Cardiac fibroblast (primary cell): ENCODE measurements around the gene EVI5.
"Not testable (repeated sequence)": the region's sequence is repeated elsewhere in the genome, so short reads cannot be mapped to it uniquely, and the experiment has no call there.

Source experiments
- DNase-seq, 2 donors: peaks; one replicate each; pipeline versions ENCODE4 v3.0.0 to v3.0.0-alpha.2; 2010; ENCODE audit warnings: low read depth in 2 of 2
- H3K4me3 ChIP-seq, 2 donors: replicated peaks in 1 of 2; 1 replicate in 1 of 2; 2 replicates in 1 of 2; pipeline ENCODE4 v1.5.1; 2011; ENCODE audit warnings: low read depth in 2 of 2, low read length in 2 of 2, mild to moderate bottlenecking in 2 of 2, moderate library complexity in 1 of 2
- TF ChIP-seq, protein P1 (sequence below): IDR thresholded peaks from one replicate; pipeline ENCODE4 v1.5.1; 2011; ENCODE audit warnings: low read depth, mild to moderate bottlenecking, low read length, inconsistent platforms

Gene EVI5

GRCh38 chr1:92623187-92623778 is 161.6 kb downstream of the EVI5 start:
- peak; percentile 36 to 46 for DNase-seq
- no peak overlapping the region for H3K4me3 ChIP-seq
- TF ChIP-seq, protein P1, sequence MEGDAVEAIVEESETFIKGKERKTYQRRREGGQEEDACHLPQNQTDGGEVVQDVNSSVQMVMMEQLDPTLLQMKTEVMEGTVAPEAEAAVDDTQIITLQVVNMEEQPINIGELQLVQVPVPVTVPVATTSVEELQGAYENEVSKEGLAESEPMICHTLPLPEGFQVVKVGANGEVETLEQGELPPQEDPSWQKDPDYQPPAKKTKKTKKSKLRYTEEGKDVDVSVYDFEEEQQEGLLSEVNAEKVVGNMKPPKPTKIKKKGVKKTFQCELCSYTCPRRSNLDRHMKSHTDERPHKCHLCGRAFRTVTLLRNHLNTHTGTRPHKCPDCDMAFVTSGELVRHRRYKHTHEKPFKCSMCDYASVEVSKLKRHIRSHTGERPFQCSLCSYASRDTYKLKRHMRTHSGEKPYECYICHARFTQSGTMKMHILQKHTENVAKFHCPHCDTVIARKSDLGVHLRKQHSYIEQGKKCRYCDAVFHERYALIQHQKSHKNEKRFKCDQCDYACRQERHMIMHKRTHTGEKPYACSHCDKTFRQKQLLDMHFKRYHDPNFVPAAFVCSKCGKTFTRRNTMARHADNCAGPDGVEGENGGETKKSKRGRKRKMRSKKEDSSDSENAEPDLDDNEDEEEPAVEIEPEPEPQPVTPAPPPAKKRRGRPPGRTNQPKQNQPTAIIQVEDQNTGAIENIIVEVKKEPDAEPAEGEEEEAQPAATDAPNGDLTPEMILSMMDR, result peak; percentile 37

GRCh38 chr1:92619466-92620189 is 165.3 kb downstream of the EVI5 start:
- no peak for DNase-seq
- TF ChIP-seq, protein P1, result no peak
- H3K4me3 ChIP-seq, result no peak overlapping the region

DNA sequence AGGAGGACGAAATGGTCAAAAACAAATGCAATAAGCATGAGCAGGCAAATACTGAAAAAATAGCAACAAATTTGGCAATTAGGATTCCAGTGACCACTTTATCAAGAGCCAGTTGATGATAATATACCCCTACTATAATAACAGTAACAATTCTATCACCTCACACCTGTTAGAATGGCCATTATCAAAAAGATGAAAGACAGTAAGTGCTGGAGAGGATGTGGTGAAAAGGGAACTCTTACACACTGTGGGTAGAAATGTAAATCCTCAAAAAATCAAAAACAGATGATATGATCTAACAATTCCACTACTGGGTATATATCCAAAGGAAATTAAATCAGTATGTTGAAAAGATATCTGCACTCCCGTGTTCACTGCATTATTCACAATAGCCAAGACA is 183.9 kb downstream of the EVI5 start:
- H3K4me3 ChIP-seq, result no peak overlapping the region
- no peak for DNase-seq
- TF ChIP-seq, protein P1, result no peak

DNA sequence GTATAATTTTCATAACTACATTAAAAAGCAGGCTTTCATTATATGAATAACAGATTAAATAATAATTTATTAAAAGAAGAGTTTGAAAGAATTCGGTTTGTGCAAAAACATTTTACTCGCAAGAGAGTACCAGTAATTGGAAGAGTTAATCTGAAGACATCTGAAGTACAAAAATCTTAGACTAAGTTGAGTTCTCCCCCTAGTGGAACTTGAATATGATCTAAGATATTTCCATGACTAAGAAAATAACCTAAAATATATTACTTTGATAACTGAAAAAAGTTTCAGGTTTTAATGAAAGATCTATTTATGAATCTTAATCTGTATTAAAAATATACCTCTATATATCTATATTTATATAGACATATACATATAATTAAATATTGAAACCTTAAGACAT is 185.7 kb downstream of the EVI5 start:
- DNase-seq, result peak; percentile 69 to 71
- TF ChIP-seq, protein P1, result peak; percentile 36
- H3K4me3 ChIP-seq, result no peak overlapping the region

DNA sequence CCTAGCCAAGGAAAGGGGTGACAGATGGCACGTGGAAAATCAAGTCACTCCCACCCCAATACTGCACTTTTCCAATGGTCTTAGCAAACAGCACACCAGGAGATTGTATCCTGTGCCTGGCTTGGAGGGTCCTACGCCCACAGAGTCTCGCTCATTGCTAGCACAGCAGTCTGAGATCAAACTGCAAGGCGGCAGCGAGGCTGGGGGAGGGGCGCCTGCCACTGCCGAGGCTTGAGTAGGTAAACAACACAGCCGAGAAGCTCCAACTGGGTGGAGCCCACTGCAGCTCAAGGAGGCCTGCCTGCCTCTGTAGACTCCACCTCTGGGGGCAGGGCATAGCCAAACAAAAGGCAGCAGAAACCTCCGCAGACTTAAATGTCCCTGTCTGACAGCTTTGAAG is 195.5 kb downstream of the EVI5 start:
- not testable (repeated sequence) for H3K4me3 ChIP-seq, DNase-seq

DNA sequence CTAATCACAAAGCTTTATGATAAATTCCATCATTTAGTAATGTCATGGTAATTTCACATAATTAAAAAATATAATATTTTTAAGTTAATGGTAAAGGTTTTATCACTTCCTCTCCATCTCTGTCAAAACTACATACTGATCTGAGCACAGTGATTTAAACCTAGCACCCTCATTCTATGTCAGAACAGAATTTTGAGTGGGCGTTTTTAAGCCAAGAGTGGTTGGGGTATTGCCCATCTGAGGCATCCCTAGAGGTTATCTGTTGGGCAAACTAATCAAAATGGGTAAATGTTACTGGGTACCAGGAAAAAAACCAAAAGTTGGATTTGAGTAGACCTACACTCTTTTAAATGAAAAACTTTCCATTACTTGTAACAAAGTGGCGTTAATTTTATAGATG is 197.5 kb downstream of the EVI5 start:
- TF ChIP-seq, protein P1, result no peak
- no peak overlapping the region for H3K4me3 ChIP-seq
- DNase-seq, result no peak

- TF ChIP-seq, protein P1, result no peak
- no peak for DNase-seq
- H3K4me3 ChIP-seq, result no peak overlapping the region
Measured at GRCh38 chr1:92585831-92586230, 199.1 kb downstream of the EVI5 start.

DNA sequence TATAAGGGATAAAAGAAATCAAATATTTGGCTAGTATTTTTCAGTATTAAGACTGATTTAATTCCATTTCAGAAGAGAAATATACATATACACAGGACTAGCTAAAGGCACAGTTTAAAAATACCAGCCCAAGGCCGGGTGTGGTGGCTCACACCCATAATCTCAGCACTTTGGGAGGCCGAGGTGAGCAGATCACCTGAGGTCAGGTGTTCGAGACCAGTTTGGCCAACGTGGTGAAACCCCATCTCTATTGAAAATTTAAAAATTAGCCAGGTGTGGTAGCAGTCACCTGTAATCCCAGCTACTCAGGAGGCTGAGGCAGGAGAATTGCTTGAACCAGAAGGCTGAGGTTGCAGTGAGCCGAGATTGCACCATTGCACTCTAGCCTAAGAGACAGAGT is 200.1 kb downstream of the EVI5 start:
- H3K4me3 ChIP-seq, result not testable (repeated sequence)

More for the DNA sequence above, 200.1 kb downstream of the EVI5 start:
- not testable (repeated sequence) for DNase-seq
